NCI-H1417 treated with DMSO at 0.1 percent for 48 hours (cell line): ENCODE data around the gene RCOR2.

Source experiments
- DNase-seq: peaks from one replicate; lab custom pipeline; 2025; lab: John Stamatoyannopoulos, UW

RCOR2 gene

DNA sequence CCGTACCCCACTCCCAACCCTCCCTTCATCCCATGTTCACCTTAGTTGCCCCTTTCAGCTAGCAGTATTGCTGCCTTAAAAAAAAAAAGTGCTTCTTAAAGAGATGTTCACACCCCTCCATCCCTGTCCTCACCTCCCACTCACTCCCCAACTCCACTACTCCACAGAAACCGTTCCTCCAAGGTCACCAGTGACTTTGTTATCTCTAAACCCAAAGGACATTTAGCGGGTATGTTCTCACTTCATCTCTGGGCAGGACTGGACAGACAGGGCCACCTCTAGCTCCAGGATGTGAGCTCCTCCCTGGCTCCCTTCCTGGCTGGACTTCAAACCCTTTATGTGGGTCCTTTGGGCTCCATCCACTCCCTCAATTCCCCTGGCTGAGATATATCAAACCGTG is 6.4 kb upstream of the RCOR2 start:
- no peak for DNase-seq

GRCh38 chr11:63922673-63923192 is 5.8 kb upstream of the RCOR2 start:
- DNase-seq: no peak

- DNase-seq: no peak
Observed at GRCh38 chr11:63920939-63921417, 4.0 kb upstream of the RCOR2 start.

DNA sequence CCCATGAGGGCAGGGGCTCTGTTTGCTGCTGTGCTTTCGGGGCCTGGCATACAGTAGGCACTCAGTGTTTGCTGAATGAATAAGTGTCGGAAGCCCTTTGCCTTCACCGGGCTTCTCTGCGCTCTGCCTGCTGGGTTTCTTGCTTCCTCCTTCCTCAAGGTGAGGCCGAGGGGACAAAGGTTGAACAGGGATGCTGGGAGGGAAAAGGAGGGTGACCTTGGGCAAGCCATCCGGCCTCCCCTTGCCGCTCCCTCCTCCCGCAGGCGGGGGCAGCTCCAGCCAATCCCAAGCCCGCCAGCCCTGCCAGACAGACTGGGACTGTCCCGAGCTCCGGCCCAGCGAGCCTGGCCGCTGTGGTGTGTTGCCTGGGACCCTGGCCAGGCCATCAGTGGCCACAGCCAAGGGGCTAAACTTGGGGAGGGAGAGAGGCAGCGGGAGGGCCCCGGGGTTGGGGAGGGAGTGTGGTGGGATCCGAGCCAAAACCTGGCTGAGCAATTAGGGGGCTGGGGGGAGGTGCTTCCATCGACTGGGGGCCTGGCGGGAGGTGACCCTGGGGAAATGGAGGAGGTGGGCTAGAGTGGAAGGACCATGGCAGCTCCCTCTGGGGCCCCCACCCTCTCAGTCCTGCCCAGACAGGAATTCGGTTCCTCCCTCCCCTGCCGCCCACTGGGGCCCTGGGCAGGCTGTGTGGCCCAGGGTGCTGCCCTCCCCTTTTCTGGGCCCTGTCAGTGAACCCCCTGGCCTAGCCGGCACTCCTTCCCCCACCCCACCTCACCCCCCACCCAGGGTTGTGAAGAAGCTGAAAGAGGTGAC is 3.4 kb upstream of the RCOR2 start:
- no peak for DNase-seq

DNA sequence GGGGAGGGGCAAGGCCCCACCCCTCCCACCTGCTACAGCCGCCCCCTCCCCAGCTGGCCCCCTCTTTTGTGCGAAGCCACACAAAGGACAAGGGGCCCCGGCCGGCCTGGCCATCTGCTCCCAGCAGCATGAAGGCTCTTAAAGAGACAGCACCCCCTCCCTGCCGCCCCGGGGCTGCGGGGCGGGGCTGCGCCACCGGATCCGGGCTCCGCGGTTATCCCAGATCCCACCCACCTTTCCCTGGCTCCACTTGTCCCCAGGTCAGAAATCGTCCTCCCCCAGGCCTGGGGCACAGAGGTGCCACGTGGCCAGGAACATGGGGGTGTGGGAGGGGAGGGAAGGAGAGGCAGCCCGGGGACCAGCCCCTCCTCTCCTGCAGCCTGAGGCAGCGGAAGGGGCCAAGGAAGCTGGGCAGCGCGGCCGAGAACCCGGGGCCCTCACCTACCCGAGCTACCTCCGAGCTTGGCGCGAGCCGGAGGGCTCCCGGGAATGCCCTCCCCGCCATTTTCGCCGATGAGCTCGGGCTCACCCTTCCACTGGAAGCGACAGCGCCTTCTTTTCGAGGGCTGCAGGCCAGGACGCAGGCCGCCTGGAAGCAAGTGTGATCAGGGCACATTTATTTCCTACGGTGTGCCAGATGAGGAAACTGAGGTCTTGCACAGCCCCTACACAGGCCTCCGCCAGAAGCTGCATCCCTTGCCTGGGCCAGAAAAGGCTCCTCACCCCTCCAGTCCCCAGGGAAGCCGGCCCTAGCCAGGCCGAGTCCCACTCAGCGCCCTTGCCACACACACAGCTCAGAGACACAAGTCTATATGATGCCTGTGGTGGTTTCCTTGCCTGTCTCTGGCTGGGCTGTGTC is 2.5 kb upstream of the RCOR2 start:
- DNase-seq: peak; percentile 68

GRCh38 chr11:63918507-63919191 is 1.7 kb upstream of the RCOR2 start:
- DNase-seq: no peak

DNA sequence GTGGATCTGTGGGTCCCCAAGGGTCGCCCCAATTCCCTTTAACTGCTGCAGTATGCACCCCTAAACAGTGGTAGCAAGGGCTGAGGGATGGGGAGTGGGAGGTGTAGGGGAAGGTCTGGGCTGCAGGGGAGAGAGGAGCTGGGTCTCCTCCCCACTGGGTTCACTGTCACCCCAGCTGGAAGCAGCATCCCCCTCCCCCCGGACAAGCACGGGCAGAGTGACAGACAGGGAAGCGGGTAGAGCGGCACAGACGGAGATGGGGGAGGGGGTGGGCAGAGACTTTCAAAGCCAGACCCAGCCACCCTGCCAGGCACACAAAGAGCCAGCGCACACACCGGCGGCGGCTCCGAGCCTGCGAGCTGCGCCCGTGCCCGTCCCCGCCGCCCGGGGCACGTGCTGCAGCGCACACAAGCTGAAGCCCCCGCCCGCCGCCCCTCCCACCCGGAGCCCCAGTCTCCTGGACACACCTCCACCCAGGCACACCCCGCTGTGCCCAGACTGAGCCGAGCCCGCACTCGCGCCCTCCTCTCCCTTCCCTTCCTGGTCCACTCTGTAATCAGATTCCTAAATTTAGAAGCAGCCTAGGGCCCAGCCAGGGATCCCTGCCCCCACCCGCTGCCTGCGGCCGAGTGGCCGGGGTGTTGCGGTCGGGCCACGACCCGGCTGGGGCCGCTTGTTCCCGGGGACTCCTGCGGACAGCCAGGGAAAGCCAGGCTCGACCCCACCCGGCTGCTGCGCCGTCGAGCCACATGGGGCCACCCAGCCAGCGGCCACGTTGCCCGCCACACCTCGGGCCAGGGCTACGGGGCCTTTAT is 935 bp upstream of the RCOR2 start:
- DNase-seq: peak; percentile 86

- peak; percentile 29 for DNase-seq
Observed at GRCh38 chr11:63915961-63916836, 765 bp downstream of the RCOR2 start.

DNA sequence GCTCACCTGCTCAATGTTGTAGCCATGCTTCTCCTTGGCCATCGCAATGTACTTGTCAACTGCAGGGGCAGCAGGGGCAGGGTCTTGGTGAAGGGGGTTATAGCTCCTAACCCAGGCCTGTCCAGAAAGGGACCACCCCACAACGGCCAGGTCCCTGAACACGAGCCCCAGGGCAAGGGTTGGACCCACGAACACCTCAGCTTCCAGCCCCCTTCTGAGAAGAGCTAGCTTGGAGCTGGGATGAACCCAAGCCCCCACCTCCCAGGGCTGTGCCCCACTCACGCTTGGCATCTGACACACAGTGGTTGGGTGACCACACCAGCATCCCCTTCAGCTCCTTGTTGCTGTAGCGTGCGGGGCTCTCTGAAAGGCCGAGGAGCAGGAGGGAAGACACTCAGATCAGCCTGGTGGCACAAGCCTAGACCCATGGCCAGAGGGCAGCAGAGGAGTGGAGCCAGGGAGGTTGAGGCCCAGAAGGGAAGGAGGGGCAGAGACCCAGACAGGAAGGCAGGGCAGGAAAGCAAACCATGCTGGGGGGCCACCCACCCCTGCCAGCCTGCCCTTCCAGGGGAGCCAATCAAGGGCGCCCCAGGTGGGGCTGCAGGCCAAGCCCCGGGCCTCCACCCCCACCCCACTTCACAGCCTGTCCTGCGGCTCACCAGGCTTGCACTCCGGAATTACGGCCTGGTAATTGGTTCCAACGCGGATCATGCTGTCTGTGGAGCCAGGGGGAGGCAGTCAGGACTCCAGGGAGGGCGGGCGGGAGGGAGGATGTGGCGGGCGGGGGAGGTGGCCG is 1.9 kb downstream of the RCOR2 start:
- DNase-seq: no peak

- DNase-seq: no peak
Observed at GRCh38 chr11:63913866-63914830, 2.8 kb downstream of the RCOR2 start.

- no peak for DNase-seq
Observed at GRCh38 chr11:63912678-63913077, 4.3 kb downstream of the RCOR2 start.

- no peak for DNase-seq
Observed at GRCh38 chr11:63911876-63912275, 5.1 kb downstream of the RCOR2 start.

DNA sequence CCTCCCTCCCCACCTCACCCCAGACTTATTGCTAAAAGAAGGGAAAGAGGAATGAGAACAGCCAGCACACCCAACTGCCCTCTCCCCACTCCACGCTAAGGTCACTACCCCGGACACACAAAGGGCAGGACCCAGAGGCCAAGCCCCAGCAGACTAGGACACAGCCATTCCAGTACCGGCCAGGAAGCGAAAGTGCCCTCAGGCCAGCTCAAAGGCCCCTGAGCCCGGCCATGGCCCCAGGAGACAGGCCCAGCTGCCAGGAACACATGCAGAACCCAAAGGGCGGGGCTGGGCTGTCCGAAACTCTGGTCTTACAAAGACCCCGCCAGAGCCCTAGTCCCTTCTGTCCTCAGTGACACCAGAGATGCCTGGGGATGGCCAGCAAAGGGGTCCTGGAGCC is 5.5 kb downstream of the RCOR2 start:
- no peak for DNase-seq

- DNase-seq: no peak
Observed at GRCh38 chr11:63910675-63911074, 6.3 kb downstream of the RCOR2 start.

GRCh38 chr11:63909591-63910506 is 7.1 kb downstream of the RCOR2 start:
- no peak for DNase-seq

GRCh38 chr11:63908631-63909401 is 8.1 kb downstream of the RCOR2 start:
- DNase-seq: no peak
